ENCODE measurements around the gene SCUBE2.

GRCh38 chr11:8988329-8989234, 102.8 kb downstream of the SCUBE2 start:
- TF ChIP-seq CTCF (IDR thresholded peaks at IDR 0.05) (no peak), POLR2A (IDR thresholded peaks at IDR 0.05) (no peak)

Data from body of pancreas (tissue), 4 donors.